Astrocyte of the spinal cord (primary cell): ENCODE data around the gene CCN5.
A peak's percentile ranks its signal among the peaks of the same experiment; 100 is the strongest.

Source experiments
- DNase-seq: peaks from one replicate; pipeline ENCODE4 v3.0.0; 2011; ENCODE audit warnings: low read depth, low spot score
- H3K4me3 ChIP-seq: 2 replicates; pipeline ENCODE4 v1.5.1; 2011; ENCODE audit warnings: low read depth, mild to moderate bottlenecking, low read length, moderate library complexity
- CTCF ChIP-seq: IDR thresholded peaks from 2 replicates; pipeline ENCODE4 v1.5.1; 2012; ENCODE audit warnings: low read depth, mild to moderate bottlenecking, low read length, inconsistent platforms
- in situ Hi-C: cut with HindIII; loops from 2 replicates; pipeline ENCODE4 v1.10.0; 2017; ENCODE audit warnings: low sequenced_read_pairs

The CCN5 gene

GRCh38 chr20:44702776-44703175 lies 12.4 kb upstream of the CCN5 start:
- DNase-seq = peak; percentile 95
- no peak for TF ChIP-seq CTCF
- in situ Hi-C loops = no loop called here
- no peak overlapping the region for H3K4me3 ChIP-seq

DNA sequence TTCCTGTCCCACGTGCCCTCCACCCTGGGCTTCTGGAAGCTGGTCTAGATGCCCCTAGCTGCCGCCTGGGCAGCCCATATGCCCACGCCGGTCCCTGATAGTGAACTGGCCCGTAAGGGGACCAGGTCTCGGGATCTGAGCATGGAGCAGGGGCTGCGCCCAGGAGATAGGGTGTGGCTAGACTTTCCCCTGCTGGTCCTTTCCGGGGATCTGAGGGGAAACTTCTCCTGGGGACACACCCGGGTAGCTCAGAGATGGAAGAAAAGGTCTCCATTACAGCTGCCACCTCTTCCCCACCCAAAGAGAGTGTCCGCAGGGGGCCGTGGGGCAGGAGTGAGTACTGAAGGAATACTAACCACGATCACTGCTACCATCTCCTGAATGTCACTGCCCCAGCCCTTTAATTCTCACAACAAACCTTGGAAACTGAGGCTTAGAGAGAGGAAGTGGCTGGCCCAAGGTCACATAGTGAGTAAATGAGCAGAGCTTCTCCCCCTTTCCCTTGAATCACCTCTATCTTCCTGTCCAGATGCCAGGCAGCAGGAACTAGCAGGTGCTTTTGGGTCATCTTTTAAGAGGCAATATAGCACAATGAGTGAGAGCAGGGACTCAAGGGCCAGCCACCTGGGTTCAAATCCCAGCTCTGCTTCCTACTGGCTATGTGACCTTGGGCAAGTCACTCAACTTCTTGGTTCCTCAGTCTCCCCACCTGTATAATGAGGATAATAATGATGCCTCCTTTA lies 11.8 kb upstream of the CCN5 start:
- in situ Hi-C loops = no loop called here

DNA sequence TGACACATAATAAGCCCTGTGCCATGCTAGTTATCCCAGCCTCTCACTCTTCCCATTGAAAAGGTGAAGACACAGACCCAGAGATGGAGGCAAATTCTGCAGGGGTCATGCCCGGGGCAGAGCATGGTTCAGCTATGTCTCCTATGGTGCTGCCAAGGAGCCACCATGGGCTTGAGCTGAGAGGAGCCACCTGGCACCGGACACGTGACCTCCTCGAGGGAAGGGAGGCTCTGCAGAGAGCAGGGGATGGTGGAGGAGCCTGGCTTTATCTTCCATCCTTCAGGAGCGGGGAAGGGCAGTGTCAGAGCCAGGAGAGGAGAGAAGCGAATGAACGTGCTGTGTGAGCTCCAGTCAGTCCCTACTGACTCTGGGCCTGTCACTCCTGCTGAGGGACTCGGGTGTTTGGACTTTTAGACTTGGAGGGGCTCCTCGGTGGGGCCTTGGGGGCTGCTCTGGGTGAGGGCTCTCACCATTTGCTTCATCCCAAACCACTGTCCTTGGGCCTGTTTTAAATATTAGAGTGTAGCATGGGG lies 11.1 kb upstream of the CCN5 start:
- in situ Hi-C loops = no loop called here
- H3K4me3 ChIP-seq = no peak overlapping the region
- no peak for TF ChIP-seq CTCF
- DNase-seq = no peak

More for the DNA sequence above, 11.8 kb upstream of the CCN5 start:
- no peak for DNase-seq
- no peak for TF ChIP-seq CTCF
- no peak overlapping the region for H3K4me3 ChIP-seq

GRCh38 chr20:44704551-44704971 lies 10.6 kb upstream of the CCN5 start:
- TF ChIP-seq CTCF = no peak
- in situ Hi-C loops = no loop called here
- peak; percentile 82 for DNase-seq
- H3K4me3 ChIP-seq = no peak overlapping the region

DNA sequence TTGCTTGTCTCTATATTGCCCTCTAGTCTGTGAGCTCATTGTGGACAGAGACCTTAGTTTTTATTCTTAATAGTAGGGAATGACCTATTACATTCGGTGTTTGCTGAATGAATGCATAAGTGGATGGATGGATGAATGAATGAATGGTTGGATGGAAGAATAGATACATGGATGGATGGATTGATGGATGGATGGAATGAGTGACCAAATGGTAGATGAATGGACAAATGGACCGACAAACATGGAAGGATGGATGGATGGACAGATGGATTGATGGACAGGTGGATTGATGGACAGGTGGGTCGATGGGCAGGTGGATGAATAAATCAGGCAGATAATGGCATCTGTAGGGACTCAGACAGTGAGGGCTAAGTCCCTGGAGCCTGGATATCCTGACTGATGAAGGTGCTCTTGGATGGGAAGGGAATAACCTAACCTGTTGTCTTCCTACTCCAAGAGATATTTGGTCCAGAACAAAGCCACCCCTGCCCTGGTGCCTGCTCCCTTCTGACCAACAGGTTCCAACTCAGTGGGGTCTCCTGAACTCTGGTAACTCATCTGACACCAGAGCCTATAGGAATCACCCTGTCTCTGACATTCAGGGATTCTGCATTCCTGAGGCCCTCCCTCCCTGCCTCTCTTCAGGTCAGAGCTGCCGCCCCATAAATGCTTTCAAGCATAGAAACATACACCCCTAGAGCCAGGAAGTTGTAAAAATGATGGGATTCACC lies 9.6 kb upstream of the CCN5 start:
- no peak for DNase-seq
- TF ChIP-seq CTCF = no peak
- in situ Hi-C loops = no loop called here
- H3K4me3 ChIP-seq = no peak overlapping the region

DNA sequence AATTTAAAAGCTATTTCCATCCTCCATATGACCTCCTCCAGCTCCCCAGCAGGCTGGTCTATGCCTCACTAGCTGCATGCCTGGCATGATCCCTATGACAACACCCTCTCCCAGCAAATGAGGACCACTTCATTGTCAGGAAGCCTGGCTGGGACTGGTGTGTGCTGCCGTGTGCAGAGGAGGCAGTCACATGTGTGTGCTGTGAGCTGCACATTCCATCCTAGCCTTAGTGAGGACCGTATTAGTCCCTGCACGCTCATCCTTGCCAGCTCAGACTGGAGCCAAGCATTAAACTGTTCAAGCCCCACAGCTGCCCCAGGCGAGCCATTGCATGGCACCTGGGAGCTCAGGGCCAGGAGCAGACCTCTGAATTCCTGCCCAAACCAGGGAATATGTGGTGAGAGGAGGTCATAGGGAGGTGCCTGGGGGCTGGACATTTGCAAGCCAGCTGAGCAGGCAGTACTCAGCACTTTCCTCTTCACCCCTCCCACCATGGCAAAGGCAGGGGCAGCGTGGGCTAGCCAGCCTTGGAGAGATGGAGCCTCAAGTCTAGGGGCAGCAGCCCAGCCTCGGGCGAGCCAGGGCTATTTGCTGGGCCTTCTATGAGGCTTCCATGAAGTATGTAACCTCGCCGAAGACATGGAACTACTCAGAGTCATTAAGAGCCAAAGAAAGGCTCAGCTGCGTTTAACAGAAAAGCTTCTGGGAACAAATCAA lies 8.7 kb upstream of the CCN5 start:
- in situ Hi-C loops = no loop called here
- no peak for DNase-seq
- no peak for TF ChIP-seq CTCF
- no peak overlapping the region for H3K4me3 ChIP-seq
